VCaP (cell line): ENCODE data around the gene KIF1A.

ENCODE experiments used
- H3K27ac ChIP-seq: fragments of 450-650 bp; 2 replicates; pipeline ENCODE4 v1.5.1; 2017
- CTCF ChIP-seq: fragments of 450-650 bp; conservative IDR thresholded peaks from 2 replicates; pipeline ENCODE4 v1.5.1; 2017; ENCODE audit warnings: mild to moderate bottlenecking, moderate library complexity

The KIF1A gene

DNA sequence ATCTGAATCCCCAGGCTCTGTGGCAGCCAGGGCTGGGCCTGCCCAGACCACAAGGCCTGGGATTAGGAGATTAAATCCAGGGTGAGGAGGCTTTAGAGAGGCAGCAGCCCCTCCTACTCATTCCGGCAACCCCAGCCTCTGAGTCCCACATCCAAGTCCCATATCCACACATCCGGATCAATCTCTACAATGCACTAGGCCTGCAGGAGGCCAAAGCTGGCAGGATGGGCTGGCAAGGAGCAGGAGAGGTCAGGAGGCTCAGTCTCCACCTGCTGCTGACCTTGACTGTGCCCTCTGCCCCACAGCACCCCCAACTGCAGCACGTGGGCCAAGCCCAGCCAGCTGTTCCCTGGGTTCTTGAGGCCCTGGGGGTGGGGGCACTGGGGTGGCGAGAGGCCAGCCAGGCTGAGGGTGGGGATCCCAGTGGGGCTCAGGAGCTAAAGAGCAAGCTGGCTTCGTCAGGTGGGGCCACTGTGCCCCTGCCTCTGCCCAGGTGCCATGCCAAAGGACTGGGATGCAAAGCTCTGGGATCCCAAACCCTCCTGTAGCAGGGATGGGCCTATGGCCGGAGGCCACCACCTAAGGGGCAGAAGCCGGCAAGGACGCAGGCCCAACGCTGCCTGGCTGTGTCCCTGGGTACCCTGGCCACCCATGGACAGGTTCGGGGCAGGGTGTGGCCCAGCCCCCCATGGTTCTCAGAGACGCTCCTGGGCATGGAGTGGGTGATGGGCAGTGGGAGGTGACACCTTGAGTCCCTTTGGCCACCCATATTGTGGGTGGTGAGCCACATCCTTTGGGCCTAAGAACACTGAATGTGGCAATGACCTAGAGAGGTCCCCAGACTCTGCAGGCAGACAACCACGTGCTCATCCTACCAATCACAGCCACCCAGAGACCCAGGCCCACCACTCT lies 3.2 kb downstream of the KIF1A start:
- H3K27ac ChIP-seq, result no peak overlapping the region
- TF ChIP-seq CTCF, result no peak

GRCh38 chr2:240815761-240816583 lies 4.0 kb downstream of the KIF1A start:
- TF ChIP-seq CTCF, result no peak
- H3K27ac ChIP-seq, result no peak overlapping the region

DNA sequence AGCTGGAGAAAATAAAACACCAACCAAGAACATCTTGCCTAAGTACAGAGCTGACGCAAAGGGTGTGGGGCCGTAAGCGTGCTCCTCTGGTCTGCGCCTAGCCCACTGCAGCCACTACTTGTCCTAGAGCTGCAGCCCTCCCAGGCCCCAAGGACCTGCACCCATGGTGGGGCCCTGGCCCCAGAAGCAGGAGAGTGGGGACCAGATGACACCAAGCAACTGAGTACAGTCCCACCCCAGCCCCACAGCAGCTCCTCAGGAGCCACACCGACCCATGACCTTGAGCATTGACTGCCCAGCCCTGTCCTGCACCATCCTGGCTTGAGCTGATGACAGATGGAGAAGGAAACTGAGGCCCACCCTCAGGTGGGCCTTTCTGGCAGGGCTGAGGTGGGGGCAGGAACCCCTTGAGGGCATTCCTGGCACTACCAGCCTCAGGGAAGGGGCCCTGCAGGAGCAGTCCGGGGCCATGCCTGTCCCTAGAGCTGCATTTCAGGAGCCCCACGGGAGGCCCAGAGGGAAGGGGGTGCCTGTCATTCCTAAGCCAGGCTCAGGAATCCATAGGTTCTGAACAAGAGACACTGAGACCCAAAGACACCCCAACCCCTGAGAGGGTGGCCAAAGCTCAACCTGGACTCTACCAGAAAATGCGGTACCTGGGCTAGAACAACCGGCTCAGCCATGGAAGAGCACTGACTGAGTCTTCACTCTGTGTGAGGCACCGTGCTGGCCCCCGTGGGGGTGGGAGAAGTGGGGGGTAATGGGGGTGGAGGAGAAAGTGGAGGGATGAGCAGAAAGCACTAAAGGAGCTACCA lies 4.9 kb downstream of the KIF1A start:
- no peak overlapping the region for H3K27ac ChIP-seq
- TF ChIP-seq CTCF, result no peak

GRCh38 chr2:240814280-240814679 lies 5.7 kb downstream of the KIF1A start:
- no peak overlapping the region for H3K27ac ChIP-seq
- no peak for TF ChIP-seq CTCF

- no peak for TF ChIP-seq CTCF
- H3K27ac ChIP-seq, result no peak overlapping the region
Observed at GRCh38 chr2:240813231-240813921, 6.6 kb downstream of the KIF1A start.

DNA sequence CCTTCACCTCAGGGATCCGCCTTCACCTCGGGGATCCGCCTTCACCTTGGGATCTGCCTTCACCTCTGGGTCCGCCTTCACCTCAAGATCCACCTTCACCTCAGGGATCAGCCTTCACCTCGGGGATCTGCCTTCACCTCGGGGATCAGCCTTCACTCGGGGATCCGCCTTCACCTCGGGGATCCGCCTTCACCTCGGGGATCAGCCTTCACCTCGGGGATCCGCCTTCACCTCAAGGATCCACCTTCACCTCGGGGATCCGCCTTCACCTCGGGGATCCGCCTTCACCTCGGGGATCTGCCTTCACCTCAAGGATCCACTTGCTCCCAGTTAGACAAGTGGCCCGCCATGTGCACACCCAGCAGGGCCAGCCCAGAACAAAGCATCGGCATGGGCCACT lies 7.3 kb downstream of the KIF1A start:
- H3K27ac ChIP-seq, result no peak overlapping the region
- no peak for TF ChIP-seq CTCF
